Measurements from ENCODE around the gene RPL18. TPM values are rescaled to one million over a fixed set of nuclear protein-coding genes. Genes with fewer than 3 reads are reported as not detected.

The RPL18 gene
- total RNA-seq, 2 donors from 2014 or later, result 1,120 to 1,389 TPM

- DNase-seq (ENCODE audit: low spot score) (no peak), ATAC-seq (ENCODE audit: insufficient number of reproducible peaks, low FRiP score, low read depth) (peak; percentile 76)
- Histone ChIP-seq H3K9me3 (no peaks in the 10 kb centered on the region), H3K27me3 (replicated peaks; ENCODE audit: insufficient read depth) (no peaks in the 10 kb centered on the region), H3K4me3 (peak overlapping the region; percentile 90), H3K27ac (peak overlapping the region; percentile 97 to 98), H3K4me1 (ENCODE audit: control insufficient read depth in 1 of 2, low read depth in 2 of 2) (peaks cover 26 to 40% of the 10 kb centered on the region in 2 donors), H3K36me3 (no peaks in the 10 kb centered on the region)
- no peak for TF ChIP-seq CTCF (IDR thresholded peaks at IDR 0.05)
These were observed 19.2 kb upstream of the RPL18 start for GRCh38 chr19:48637948-48638830.

- Histone ChIP-seq H3K9me3 (no peaks in the 10 kb centered on the region), H3K27me3 (replicated peaks; ENCODE audit: insufficient read depth) (no peaks in the 10 kb centered on the region), H3K36me3 (no peaks in the 10 kb centered on the region), H3K4me3 (peak overlapping the region; percentile 90), H3K27ac (peak overlapping the region; percentile 97 to 98), H3K4me1 (ENCODE audit: control insufficient read depth in 1 of 2, low read depth in 2 of 2) (peaks cover 26 to 45% of the 10 kb centered on the region in 2 donors)
- ATAC-seq (ENCODE audit: insufficient number of reproducible peaks, low FRiP score, low read depth) (peak; percentile 61), DNase-seq (ENCODE audit: low spot score) (peak; percentile 99)
- no peak for TF ChIP-seq CTCF (IDR thresholded peaks at IDR 0.05)
These were observed 18.5 kb upstream of the RPL18 start for GRCh38 chr19:48637449-48637947.

- Histone ChIP-seq H3K27me3 (replicated peaks; ENCODE audit: insufficient read depth) (no peaks in the 10 kb centered on the region), H3K27ac (peak within 1 kb of the TSS; percentile 97 to 98), H3K4me3 (peak within 1 kb of the TSS; percentile 90), H3K4me1 (ENCODE audit: control insufficient read depth in 1 of 2, low read depth in 2 of 2) (peaks cover 26 to 50% of the 10 kb centered on the region in 2 donors), H3K9me3 (no peaks in the 10 kb centered on the region), H3K36me3 (no peaks in the 10 kb centered on the region)
- no peak for DNase-seq (ENCODE audit: low spot score)
- no peak for TF ChIP-seq CTCF (IDR thresholded peaks at IDR 0.05)
- no peak for ATAC-seq (ENCODE audit: insufficient number of reproducible peaks, low FRiP score, low read depth)
These were observed 18.0 kb upstream of the RPL18 start, which contains the start of gene DBP for GRCh38 chr19:48636859-48637448. TSS of gene DBP (minus strand) at chr19:48637379. CDS start at chr19:48636994, 385 bp downstream.

GRCh38 chr19:48635966-48636858 is 17.2 kb upstream of the RPL18 start:
- H3K9me3 ChIP-seq, result no peaks in the 10 kb centered on the region
- no peak for DNase-seq (ENCODE audit: low spot score)
- H3K4me1 ChIP-seq (ENCODE audit: control insufficient read depth in 1 of 2, low read depth in 2 of 2), result peaks cover 29 to 58% of the 10 kb centered on the region in 2 donors
- no peak for ATAC-seq (ENCODE audit: insufficient number of reproducible peaks, low FRiP score, low read depth)
- H3K27me3 ChIP-seq (replicated peaks; ENCODE audit: insufficient read depth), result no peaks in the 10 kb centered on the region
- H3K4me3 ChIP-seq, result peak overlapping the region; percentile 90
- H3K27ac ChIP-seq, result peak overlapping the region; percentile 97 to 98
- TF ChIP-seq CTCF (IDR thresholded peaks at IDR 0.05), result peak; percentile 9
- H3K36me3 ChIP-seq, result no peaks in the 10 kb centered on the region

Data from thoracic aorta (tissue), 2 donors.